ENCODE measurements around the gene AK9. TPM values are rescaled to one million over a fixed set of nuclear protein-coding genes. Genes with fewer than 3 reads are reported as not detected.
A peak's percentile ranks its signal among the peaks of the same experiment; 100 is the strongest.

The AK9 gene
- polyA plus RNA-seq, 2 of the 4 experiments (the other 2 are of a cell fraction), result 2.2 to 4.7 TPM

- POLR2A ChIA-PET, result no interaction called here
- FAIRE-seq, result no peak
Measured at GRCh38 chr6:109695468-109695867, 4.5 kb upstream of the AK9 start.

GRCh38 chr6:109693111-109693510 is 2.1 kb upstream of the AK9 start:
- Histone ChIP-seq H3K27ac (no peak overlapping the region), H3K9me3 (no peaks in the 10 kb centered on the region), H3K4me1 (0 out of 3 replicates have a peak, but pooled peaks cover 8% of the 10 kb centered on the region), H3K4me3 (no peak overlapping the region), H3K4me2 (no peak overlapping the region)
- FAIRE-seq (no peak), ATAC-seq (no peak), DNase-seq (ENCODE audit: low read depth in 1 of 2, low spot score in 1 of 2) (no peak)
- POLR2A ChIA-PET, result no interaction called here
- CTCF ChIA-PET, result interaction anchor here (0.9 to 4.3 kb wide), 4 partner anchors 11 to 360 kb away, joined by 3 to 22 read pairs (median 4); no protein-coding TSS in a partner anchor
- TF ChIP-seq MAZ (IDR thresholded peaks at IDR 0.05; ENCODE audit: borderline replicate concordance, low read depth, low read length) (no peak), RFX5 (IDR thresholded peaks at IDR 0.05) (no peak), FOSL2 (IDR thresholded peaks at IDR 0.05) (no peak), FOSL2 (CRISPR knock-in tag; IDR thresholded peaks at IDR 0.05) (no peak), TFCP2L1 (CRISPR knock-in tag; IDR thresholded peaks at IDR 0.05) (no peak), SMC3 (IDR thresholded peaks at IDR 0.05) (no peak)

More at GRCh38 chr6:109695468-109695867, 4.5 kb upstream of the AK9 start:
- ATAC-seq, result no peak
- 0 out of 3 replicates have a peak, but pooled peaks cover 3% of the 10 kb centered on the region for H3K4me1 ChIP-seq
- TF ChIP-seq ELK1 (IDR thresholded peaks at IDR 0.05; ENCODE audit: low read depth, low read length) (no peak), FOSL2 (IDR thresholded peaks at IDR 0.05) (no peak), FOSL2 (CRISPR knock-in tag; IDR thresholded peaks at IDR 0.05) (no peak), CHD2 (IDR thresholded peaks at IDR 0.05; ENCODE audit: low read length, partially characterized antibody) (no peak), ZNF302 (CRISPR knock-in tag; IDR thresholded peaks at IDR 0.05) (no peak), TFCP2L1 (CRISPR knock-in tag; IDR thresholded peaks at IDR 0.05) (no peak)
- CTCF ChIA-PET, result interaction anchor here (2.5 to 4.3 kb wide), 2 partner anchors 9 to 344 kb away, joined by 11 to 22 read pairs; no protein-coding TSS in a partner anchor
- 70% methylated on average over 4 of the region's 4 CpGs for WGBS (ENCODE audit: missing lambda C conversion rate)
- H3K9me3 ChIP-seq, result no peaks in the 10 kb centered on the region
- H3K4me2 ChIP-seq, result no peak overlapping the region
- no peak overlapping the region for H3K4me3 ChIP-seq
- no peak overlapping the region for H3K27ac ChIP-seq
- DNase-seq (ENCODE audit: low read depth in 1 of 2, low spot score in 1 of 2), result peak in 1 of 2 experiments; percentile 24

- FAIRE-seq (no peak), DNase-seq (ENCODE audit: low read depth in 1 of 2, low spot score in 1 of 2) (peak; percentile 4 to 14), ATAC-seq (peak; percentile 57 to 61; a peak in 5 of 6 replicates)
- H3K4me3 ChIP-seq, result peak overlapping the region; percentile 99
- no peak for TF ChIP-seq EHMT2 (IDR thresholded peaks at IDR 0.05; ENCODE audit: low read depth)
- no peak for TF ChIP-seq CEBPB (IDR thresholded peaks at IDR 0.05)
- TF ChIP-seq HMGXB4 (CRISPR knock-in tag; IDR thresholded peaks at IDR 0.05; ENCODE audit: borderline replicate concordance), result no peak
- no peak for TF ChIP-seq POLR2A (IDR thresholded peaks at IDR 0.05; ENCODE audit: low read length)
- no peak for TF ChIP-seq HES2 (IDR thresholded peaks at IDR 0.05)
- no peak for TF ChIP-seq EP300 (IDR thresholded peaks at IDR 0.05)
- TF ChIP-seq RFX5 (IDR thresholded peaks at IDR 0.05), result no peak
- TF ChIP-seq KDM1A (IDR thresholded peaks at IDR 0.05; ENCODE audit: low read depth), result no peak
- TF ChIP-seq PBX3 (IDR thresholded peaks at IDR 0.05), result no peak
- TF ChIP-seq ELK1 (IDR thresholded peaks at IDR 0.05; ENCODE audit: low read depth, low read length), result no peak
- no peak for TF ChIP-seq JUNB (IDR thresholded peaks at IDR 0.05)
- no peak for TF ChIP-seq HDAC2 (IDR thresholded peaks at IDR 0.05)
- no peak for TF ChIP-seq ZSCAN20 (CRISPR knock-in tag; IDR thresholded peaks at IDR 0.05)
- no peak for TF ChIP-seq NFE2L2 (conservative IDR thresholded peaks at IDR 0.05; ENCODE audit: low read length)
- CTCF ChIA-PET, result interaction anchor here (2.3 kb wide), 1 partner anchor 11 kb away, joined by 5 read pairs; no protein-coding TSS in a partner anchor
- H3K27ac ChIP-seq, result peak overlapping the region; percentile 80 to 86
- POLR2A ChIA-PET, result interaction anchor here (0.6 kb wide), 1 partner anchor 204 kb away, joined by 7 read pairs; no protein-coding TSS in a partner anchor
- peak overlapping the region; percentile 95 for H3K4me2 ChIP-seq
- WGBS (ENCODE audit: missing lambda C conversion rate), result 3% methylated on average over 11 of the region's 24 CpGs
- 0 out of 3 replicates have a peak, but pooled peaks cover 8% of the 10 kb centered on the region for H3K4me1 ChIP-seq
- H3K9me3 ChIP-seq, result no peaks in the 10 kb centered on the region
Measured at GRCh38 chr6:109690373-109690736, 647 bp downstream of the AK9 start.

Data from A549 (cell line).